Vagina (tissue), 2 donors: ENCODE measurements around the gene NEK9.

Experiments used
- POLR2A ChIP-seq, 2 donors: fragments of 450-650 bp; IDR thresholded peaks; one replicate each; pipeline ENCODE4 v1.6.1; 2017; ENCODE audit warnings: antibody characterized with exemption in 2 of 2, mild to moderate bottlenecking in 2 of 2, moderate library complexity in 2 of 2
- POLR2AphosphoS5 ChIP-seq, 2 donors: sonication (generic); formaldehyde crosslinking; IDR thresholded peaks; one replicate each; pipeline ENCODE4 v1.9.0; 2017; ENCODE audit warnings: antibody characterized with exemption in 2 of 2, mild to moderate bottlenecking in 2 of 2, low read depth in 1 of 2; ENCODE audit not compliant: insufficient read depth in 1 of 2
- TF ChIP-seq, protein P1 (sequence below), 3 experiments: fragments of 450-650 bp in 2 of 3; fragments of 200-600 bp in 1 of 3; sonication (generic) in 1 of 3; IDR thresholded peaks; one replicate each; pipeline ENCODE4 v1.5.1; 2017 to 2019; ENCODE audit warnings: antibody characterized with exemption in 3 of 3, mild to moderate bottlenecking in 2 of 3, moderate library complexity in 2 of 3

DNA sequence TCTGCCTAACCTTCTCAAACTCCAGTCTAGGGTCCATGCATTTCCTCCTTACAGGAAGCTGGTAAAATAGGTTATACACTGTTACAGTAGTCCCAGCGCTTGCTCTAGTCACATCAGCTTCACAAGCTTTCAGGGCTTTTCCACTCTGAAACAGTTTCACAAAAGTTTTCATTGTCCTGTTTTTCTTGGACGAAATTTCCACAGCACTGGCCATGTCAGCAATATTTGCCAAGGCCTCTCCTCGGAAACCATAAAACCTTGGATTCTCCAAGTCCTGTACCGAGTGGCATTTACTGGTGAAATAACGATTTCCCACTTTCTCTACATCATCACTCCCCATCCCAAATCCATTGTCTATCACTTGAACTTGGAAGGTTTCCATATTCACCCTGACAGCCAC is 77.7 kb downstream of the NEK9 start:
- TF ChIP-seq, protein P1, sequence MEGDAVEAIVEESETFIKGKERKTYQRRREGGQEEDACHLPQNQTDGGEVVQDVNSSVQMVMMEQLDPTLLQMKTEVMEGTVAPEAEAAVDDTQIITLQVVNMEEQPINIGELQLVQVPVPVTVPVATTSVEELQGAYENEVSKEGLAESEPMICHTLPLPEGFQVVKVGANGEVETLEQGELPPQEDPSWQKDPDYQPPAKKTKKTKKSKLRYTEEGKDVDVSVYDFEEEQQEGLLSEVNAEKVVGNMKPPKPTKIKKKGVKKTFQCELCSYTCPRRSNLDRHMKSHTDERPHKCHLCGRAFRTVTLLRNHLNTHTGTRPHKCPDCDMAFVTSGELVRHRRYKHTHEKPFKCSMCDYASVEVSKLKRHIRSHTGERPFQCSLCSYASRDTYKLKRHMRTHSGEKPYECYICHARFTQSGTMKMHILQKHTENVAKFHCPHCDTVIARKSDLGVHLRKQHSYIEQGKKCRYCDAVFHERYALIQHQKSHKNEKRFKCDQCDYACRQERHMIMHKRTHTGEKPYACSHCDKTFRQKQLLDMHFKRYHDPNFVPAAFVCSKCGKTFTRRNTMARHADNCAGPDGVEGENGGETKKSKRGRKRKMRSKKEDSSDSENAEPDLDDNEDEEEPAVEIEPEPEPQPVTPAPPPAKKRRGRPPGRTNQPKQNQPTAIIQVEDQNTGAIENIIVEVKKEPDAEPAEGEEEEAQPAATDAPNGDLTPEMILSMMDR (IDR thresholded peaks at IDR 0.05): no peak
- no peak for TF ChIP-seq POLR2A (IDR thresholded peaks at IDR 0.05)
- TF ChIP-seq POLR2AphosphoS5 (IDR thresholded peaks at IDR 0.05; ENCODE audit: insufficient read depth in 1 of 2, low read depth in 1 of 2): no peak
